Measurements from ENCODE around the gene ARNT2.

Gene ARNT2

DNA sequence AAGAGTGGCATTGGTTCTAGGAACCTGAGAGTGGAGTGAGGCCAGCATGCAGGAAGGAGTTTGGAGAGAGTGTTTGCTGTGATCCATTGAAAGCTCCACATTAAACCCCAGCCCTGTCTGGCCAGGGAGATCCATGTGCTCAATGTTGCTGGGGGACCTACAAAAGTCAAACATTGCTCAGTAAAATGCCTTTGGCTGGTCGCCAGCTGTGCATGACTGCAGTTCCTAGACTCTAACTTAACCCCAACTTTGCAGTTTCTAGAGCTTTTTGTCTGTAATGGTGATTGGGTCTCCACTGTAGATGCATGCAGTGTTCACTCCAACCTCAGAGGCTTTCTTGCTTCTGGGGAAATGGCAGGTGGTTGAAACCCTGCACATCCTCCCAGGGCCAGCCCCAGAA, 191.2 kb downstream of the ARNT2 start:
- in situ Hi-C loops (cut with MboI; ENCODE audit: low pct_unique_long_range_greater_than_20kb, low sequenced_read_pairs, unreplicated experiment) = no loop called here
- TF ChIP-seq, protein P1, sequence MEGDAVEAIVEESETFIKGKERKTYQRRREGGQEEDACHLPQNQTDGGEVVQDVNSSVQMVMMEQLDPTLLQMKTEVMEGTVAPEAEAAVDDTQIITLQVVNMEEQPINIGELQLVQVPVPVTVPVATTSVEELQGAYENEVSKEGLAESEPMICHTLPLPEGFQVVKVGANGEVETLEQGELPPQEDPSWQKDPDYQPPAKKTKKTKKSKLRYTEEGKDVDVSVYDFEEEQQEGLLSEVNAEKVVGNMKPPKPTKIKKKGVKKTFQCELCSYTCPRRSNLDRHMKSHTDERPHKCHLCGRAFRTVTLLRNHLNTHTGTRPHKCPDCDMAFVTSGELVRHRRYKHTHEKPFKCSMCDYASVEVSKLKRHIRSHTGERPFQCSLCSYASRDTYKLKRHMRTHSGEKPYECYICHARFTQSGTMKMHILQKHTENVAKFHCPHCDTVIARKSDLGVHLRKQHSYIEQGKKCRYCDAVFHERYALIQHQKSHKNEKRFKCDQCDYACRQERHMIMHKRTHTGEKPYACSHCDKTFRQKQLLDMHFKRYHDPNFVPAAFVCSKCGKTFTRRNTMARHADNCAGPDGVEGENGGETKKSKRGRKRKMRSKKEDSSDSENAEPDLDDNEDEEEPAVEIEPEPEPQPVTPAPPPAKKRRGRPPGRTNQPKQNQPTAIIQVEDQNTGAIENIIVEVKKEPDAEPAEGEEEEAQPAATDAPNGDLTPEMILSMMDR (IDR thresholded peaks at IDR 0.05; ENCODE audit: extremely low read depth, insufficient read depth, missing control alignments) = no peak
- no peak for DNase-seq (ENCODE audit: low spot score)

DNA sequence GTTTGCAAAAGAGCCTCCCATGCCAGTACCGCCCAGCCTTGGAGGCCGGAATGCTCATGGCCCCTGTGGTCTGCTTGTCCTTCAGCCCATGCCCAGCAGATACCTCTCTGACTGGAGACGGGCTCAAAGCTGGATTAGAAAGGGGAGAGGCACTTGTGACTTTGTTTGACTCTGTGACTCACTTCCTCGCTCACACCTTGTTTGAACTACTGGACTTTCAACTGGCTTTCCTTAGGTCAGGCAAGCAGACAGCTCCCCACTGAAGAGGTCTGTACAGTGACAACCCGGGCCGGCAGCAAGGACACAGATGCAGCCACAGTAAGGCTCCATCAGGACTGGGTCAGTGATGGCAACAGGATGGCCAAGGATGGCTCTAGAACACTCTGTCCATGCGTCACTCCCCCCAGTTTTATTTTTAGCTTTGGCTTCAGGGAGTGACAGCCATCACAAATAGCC, 192.4 kb downstream of the ARNT2 start:
- no peak for DNase-seq (ENCODE audit: low spot score)
- in situ Hi-C loops (cut with MboI; ENCODE audit: low pct_unique_long_range_greater_than_20kb, low sequenced_read_pairs, unreplicated experiment) = no loop called here
- TF ChIP-seq, protein P1 (IDR thresholded peaks at IDR 0.05; ENCODE audit: extremely low read depth, insufficient read depth, missing control alignments) = no peak

DNA sequence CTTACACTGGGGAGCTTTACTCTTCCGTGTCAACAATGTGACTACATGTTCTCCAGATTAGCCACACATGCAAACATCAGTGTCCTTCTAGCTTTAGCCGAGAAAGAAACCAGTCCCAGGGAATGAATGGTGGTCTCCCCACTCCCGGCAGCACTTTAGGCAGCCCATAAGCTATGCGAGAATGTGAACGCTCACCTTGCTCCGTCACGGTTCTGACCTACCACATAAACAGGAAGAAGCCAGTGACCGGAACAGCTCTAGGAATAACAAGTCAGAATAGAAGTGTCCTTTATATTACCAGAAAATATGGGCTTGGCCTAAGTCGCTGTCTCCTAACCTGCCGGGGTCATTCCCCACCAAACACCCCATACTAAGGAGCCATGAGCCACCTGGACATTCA, 192.9 kb downstream of the ARNT2 start:
- TF ChIP-seq, protein P1 (IDR thresholded peaks at IDR 0.05; ENCODE audit: extremely low read depth, insufficient read depth, missing control alignments) = no peak
- no peak for DNase-seq (ENCODE audit: low spot score)
- in situ Hi-C loops (cut with MboI; ENCODE audit: low pct_unique_long_range_greater_than_20kb, low sequenced_read_pairs, unreplicated experiment) = no loop called here

DNA sequence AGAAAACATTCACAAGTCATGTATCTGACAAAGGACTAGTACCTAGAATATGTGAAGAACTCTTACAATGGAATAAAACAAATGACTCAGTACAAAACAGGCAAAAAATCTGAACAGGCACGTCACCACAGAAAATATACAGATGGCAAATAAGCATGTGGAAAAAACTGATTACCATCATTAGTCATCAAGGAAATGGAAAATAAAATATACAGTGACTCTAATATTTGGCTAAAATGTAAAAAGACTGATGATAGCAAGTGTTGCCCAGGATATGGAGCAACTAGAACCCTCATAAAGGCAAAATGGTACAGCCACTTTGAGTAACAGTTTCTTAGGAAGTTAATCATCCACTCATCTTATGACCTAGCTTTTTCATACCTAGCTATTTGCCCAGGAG, 195.2 kb downstream of the ARNT2 start:
- no peak for DNase-seq (ENCODE audit: low spot score)

DNA sequence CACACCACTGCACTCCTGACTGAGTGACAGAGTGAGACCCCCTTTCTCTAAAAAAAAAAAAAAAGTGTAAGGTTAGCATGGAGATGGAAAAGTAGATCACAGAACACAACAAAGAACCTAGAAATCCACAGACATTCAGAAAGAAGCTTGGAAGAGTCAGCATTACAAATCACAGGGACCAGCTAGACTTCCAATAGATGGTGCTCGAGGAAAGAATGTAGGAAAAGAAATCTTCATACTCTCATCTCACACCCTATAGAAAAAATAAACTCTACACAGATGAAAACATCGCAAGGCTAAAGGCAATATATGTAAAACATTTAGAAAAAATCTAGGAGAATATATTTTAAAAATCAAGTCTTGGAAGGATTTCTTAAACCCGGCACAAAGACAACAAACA, 196.4 kb downstream of the ARNT2 start:
- TF ChIP-seq, protein P1 (IDR thresholded peaks at IDR 0.05; ENCODE audit: extremely low read depth, insufficient read depth, missing control alignments) = no peak
- in situ Hi-C loops (cut with MboI; ENCODE audit: low pct_unique_long_range_greater_than_20kb, low sequenced_read_pairs, unreplicated experiment) = no loop called here
- no peak for DNase-seq (ENCODE audit: low spot score)

More for the DNA sequence above, 195.2 kb downstream of the ARNT2 start:
- TF ChIP-seq, protein P1 (IDR thresholded peaks at IDR 0.05; ENCODE audit: extremely low read depth, insufficient read depth, missing control alignments) = no peak
- in situ Hi-C loops (cut with MboI; ENCODE audit: low pct_unique_long_range_greater_than_20kb, low sequenced_read_pairs, unreplicated experiment) = no loop called here

DNA sequence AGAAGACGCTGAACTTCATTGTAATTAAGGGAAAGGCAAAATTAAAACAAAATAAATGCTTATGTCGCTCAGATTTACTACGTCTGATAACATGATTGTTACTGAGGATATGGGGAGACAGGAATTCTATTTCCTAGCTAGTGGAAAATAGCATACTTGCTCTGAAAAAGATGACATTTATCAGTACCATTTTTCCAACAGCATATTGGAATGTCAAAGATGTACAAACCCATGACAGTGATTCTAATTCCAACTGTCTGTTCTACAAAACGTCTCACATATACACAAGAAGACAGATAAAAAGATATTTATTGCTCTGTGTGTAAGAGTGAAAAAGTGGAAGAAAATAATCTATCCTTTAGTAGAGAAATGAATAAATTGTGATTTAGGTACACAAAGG, 197.1 kb downstream of the ARNT2 start:
- TF ChIP-seq, protein P1 (IDR thresholded peaks at IDR 0.05; ENCODE audit: extremely low read depth, insufficient read depth, missing control alignments) = no peak
- DNase-seq (ENCODE audit: low spot score) = no peak
- in situ Hi-C loops (cut with MboI; ENCODE audit: low pct_unique_long_range_greater_than_20kb, low sequenced_read_pairs, unreplicated experiment) = no loop called here
